Activated naive CD4-positive, alpha-beta T cell treated with Interleukin-2 at 50 U/mL for 16 hours (primary cell): ENCODE data around the gene ADCY10.
A peak's percentile ranks its signal among the peaks of the same experiment; 100 is the strongest.
"Not testable (repeated sequence)": the region's sequence is repeated elsewhere in the genome, so short reads cannot be mapped to it uniquely, and the experiment has no call there.

ENCODE experiments used
- DNase-seq: peaks from one replicate; pipeline ENCODE4 v3.0.0-alpha.2; 2020

ADCY10 gene

DNA sequence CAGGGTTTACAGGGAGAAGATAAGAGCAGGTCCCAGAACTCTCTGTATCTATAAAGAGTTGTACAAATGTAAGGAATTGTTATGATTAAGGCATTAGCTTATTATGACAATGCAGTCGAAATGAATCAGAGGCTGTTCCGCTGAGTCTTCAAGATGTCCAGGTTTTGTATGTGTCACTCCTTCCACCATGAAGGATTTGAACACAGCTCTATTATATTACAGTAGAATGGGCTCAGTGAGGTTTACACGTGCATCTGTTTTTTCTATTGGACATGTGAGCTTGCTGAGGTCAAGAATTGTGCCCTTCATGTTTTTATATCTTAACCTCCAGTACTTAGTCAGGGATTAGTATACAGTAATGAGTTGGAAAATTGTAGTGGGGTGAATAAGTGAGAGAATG is 105.8 kb downstream of the ADCY10 start:
- no peak for DNase-seq

DNA sequence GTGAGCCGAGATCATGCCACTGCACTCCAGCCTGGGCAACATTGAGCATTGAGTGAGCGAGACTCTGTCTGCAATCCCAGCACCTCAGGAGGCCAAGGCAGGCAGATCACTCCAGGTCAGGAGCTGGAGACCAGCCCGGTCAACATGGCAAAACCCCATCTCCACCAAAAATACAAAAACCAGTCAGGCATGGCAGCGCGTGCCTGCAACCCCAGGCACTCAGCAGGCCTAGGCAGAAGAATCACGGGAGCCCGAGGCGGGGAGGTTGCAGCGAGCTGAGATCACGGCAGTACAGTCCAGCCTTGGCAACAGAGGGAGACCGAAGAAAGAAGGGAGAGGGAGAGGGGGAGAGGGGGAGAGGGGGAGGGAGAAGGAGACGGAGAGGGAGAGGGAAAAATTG is 107.3 kb downstream of the ADCY10 start:
- not testable (repeated sequence) for DNase-seq

DNA sequence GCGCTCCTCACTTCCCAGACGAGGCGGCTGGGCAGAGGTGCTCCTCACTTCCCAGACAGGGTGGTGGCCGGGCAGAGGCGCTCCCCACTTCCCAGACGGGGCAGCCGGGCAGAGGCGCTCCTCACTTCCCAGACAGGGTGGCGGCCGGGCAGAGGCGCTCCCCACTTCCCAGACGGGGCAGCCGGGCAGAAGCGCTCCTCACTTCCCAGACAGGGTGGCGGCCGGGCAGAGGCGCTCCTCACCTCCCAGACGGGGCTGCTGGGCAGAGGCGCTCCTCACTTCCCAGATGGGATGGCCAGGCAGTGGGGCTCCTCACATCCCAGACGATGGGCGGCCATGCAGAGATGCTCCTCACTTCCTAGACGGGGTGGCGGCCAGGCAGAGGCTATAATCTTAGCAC is 107.7 kb downstream of the ADCY10 start:
- DNase-seq, result not testable (repeated sequence)

DNA sequence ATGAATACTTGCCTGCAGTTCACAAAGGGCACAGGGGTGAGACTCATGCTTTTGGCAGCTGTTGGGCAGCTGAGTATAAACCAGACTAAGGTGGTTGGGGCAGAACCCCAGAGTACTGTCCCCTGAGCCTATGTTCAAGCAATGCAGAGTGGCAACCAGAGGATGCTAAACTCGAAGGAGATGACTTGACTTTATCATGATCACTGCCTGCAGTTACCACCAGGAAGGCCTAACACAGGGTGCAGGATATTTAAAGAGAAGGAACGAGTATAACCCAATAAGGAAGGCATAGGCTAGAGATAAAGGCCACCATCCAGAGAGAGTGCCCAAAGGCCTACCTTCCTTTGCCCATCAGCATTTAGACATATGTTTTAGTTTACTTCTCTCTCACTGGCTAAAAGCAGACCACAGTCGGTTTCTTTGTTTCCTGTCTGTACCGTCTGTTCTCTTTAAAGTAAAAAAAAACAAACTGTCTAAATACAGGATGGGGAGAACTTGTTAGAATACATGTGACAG is 108.8 kb downstream of the ADCY10 start:
- DNase-seq, result peak; percentile 15

DNA sequence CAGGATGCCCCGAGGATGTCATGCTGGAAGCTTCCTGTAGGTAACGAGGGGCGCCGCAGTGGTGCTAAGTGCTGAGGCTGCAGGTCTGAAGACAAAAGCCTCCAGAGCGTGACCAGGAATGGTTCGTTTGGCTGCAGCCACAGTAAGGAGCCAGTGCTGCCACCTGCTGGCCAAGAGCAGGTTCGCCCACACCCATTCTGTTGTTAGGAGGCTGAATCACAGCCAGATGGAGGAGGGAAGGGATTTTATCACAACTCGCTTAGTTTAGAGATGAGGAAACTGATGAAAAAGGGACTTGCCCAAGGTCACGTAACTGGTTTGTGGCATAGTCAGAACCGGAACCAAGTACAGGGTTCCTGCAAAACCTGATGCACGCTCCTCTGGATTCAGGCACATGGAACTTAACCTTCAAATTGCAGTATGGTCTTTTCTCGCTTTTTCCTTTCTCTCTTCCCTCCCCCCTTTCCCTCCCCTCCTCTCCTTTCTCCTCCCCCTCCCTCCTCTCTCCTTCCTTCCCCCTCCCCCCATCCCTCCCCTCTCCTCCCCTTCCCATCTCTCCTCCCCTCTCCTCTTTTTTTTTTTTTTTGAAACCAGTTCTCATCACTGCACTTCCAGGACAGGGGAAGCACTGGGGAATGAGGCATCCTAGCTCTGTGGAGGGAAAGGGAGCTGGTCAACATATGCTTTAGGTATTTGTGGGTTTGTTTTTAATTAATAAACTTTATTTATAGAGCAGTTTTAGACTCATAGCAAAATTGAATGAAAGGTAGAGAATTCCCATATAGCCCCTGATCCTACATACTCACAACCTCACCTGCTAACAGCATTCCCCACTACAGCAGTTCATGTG is 110.4 kb downstream of the ADCY10 start:
- peak; percentile 90 for DNase-seq

DNA sequence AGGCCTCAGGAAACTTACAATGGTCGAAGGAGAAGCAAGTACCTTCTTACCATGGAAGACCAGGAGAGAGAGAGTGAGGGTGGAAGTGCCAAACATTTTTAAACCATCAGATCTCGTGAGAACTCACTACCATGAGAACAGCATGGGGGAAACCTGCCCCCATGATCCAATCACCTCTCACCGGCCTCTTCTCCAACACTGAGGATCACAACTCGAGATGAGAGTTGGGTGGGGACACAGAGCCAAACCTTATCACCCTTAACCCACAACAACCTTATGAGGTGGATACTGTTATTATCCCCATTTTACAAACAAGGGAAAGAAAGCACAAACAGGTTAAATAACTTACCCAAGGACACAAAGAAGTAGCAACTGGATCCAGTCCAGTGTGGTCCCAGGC is 111.7 kb downstream of the ADCY10 start:
- no peak for DNase-seq

GRCh38 chr1:167800251-167800650 is 113.7 kb downstream of the ADCY10 start:
- no peak for DNase-seq

- no peak for DNase-seq
Observed at GRCh38 chr1:167799747-167800146, 114.2 kb downstream of the ADCY10 start.

GRCh38 chr1:167798952-167799351 is 115.0 kb downstream of the ADCY10 start:
- no peak for DNase-seq

GRCh38 chr1:167797015-167797414 is 116.9 kb downstream of the ADCY10 start:
- no peak for DNase-seq

DNA sequence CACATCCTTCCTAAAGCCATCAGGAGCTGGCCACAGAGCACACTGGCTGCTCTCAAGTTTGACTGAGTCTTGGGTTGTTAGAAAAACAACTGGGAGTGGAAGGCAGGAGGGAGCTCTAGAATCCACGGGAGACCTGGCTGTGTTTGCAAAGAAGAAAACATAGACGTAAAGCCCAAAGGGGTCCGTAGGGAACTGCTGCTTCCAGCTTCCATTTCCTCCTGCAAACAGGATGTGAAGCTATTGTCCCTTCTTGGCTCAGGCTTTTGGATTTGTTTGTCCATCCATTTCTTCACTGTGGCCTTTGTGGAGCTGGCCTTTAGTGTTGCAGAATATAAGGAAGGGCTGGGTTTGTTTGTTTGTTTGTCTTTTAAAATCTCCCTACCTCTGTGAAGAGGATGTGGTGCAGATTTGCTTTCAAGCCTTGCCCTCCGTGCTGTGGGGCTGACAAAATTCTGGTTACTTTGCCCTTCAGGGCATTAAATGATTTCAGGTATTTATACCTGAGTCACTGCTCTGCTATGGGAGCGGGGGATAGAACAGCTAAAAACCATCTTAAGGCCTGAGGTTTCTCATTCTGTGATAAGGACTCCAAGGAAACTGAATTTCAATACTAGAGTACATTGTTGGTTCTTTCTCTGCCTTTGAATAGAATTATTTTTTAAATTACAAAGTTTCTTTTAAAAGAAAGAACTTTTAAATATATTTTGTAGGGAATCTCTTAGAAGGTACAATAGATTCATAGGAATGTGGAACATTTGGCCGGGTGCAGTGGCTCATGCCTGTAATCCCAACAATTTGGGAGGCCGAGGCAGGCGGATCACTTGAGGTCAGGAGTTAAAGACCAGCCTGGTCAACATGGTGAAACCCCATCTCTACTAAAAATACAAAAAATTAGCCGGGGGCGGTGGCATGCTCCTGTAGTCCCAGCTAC is 117.9 kb downstream of the ADCY10 start:
- DNase-seq, result no peak

DNA sequence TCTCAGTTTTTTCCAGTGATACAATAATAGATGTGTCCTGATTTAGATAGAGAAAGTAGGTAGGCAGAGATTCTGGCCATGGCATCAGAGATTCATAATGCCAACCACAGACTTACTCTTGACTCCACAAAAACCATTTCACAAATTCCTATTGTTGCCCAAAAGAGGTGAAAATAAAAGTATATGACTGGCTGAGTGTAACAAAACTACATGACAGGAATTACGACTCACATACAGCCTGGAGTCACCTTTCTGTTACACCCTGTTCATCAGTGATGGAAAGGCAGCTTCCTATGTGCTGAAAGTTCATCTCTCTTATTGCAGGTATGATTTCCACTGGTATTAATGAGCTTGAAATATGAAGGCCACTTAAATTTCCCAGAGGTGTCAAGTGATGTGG is 119.9 kb downstream of the ADCY10 start:
- no peak for DNase-seq

- DNase-seq, result no peak
Observed at GRCh38 chr1:167792188-167792565, 121.8 kb downstream of the ADCY10 start.

GRCh38 chr1:167791281-167792187 is 122.4 kb downstream of the ADCY10 start:
- DNase-seq, result no peak

GRCh38 chr1:167790117-167790516 is 123.8 kb downstream of the ADCY10 start:
- no peak for DNase-seq

GRCh38 chr1:167789501-167789900 is 124.4 kb downstream of the ADCY10 start:
- DNase-seq, result no peak

- no peak for DNase-seq
Observed at GRCh38 chr1:167786502-167786901, 127.4 kb downstream of the ADCY10 start.

GRCh38 chr1:167784876-167785550 is 128.9 kb downstream of the ADCY10 start:
- no peak for DNase-seq

DNA sequence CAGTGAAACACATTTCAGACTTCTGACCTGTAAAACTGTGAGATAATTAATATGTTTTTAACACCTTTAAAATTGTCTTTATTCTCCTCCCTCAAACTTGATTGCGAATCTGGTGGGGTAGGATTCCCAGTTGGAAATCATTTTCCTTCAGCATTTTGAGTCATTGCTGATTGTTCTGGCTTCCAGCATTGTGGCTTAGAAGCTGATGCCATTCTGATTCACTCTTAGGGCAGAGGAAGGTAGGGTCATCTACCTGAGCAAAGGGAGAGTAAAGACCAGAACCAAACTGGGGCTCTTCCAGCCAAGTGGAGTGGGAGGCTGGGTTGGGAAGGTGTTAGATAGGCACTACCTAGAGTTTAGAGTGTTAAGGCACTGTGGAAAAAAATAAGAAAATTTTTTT is 131.0 kb downstream of the ADCY10 start:
- DNase-seq, result no peak

GRCh38 chr1:167781558-167781957 is 132.4 kb downstream of the ADCY10 start:
- DNase-seq, result no peak

DNA sequence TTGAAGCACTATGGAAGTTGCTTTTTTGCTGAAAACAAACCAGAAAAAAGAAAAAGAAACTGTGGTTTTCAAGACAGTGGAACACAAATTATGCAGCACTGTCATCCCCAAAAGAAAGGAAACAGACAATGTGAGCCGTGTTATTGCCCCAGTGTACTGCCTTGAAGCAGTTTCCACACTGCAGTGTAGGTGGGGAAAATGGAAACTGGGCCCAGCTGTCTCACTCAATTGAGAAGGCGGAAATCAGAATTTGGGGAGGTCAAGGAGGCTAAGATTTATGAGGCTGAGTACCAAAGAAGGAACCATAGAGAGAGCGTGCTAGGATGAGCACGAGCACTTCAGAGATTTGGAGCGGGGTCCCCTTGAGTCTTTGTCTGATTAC is 136.7 kb downstream of the ADCY10 start:
- DNase-seq, result no peak
